ENCODE measurements around the gene GLO1.

DNA sequence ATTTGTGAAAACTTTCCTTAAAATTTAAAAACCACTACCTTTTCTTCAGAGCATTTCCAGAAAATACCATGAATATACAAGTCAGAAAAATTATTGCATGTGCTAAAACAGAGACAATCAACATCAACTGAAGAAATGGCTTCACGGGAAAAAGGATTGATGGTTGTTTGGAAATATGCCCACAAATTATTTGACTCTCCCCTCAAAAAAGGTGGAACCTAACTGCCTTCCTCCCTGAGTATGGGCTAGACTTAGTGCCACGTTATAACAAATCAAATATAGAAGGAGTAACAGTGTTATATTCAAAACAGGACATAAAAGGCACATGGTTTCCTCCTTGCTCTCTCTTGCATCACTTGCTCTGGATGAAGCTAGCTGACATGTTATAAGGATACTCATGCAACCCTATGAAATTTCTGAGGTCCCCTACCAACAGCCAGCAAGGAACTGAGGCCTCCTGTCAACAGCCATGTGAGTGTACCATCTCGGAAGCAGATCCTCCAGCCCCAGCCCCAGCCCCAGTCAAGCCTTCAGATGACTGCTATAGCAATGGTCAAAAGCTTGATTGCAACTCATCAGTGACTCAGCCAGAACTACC, 71.7 kb downstream of the GLO1 start:
- TF ChIP-seq, protein P1, sequence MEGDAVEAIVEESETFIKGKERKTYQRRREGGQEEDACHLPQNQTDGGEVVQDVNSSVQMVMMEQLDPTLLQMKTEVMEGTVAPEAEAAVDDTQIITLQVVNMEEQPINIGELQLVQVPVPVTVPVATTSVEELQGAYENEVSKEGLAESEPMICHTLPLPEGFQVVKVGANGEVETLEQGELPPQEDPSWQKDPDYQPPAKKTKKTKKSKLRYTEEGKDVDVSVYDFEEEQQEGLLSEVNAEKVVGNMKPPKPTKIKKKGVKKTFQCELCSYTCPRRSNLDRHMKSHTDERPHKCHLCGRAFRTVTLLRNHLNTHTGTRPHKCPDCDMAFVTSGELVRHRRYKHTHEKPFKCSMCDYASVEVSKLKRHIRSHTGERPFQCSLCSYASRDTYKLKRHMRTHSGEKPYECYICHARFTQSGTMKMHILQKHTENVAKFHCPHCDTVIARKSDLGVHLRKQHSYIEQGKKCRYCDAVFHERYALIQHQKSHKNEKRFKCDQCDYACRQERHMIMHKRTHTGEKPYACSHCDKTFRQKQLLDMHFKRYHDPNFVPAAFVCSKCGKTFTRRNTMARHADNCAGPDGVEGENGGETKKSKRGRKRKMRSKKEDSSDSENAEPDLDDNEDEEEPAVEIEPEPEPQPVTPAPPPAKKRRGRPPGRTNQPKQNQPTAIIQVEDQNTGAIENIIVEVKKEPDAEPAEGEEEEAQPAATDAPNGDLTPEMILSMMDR (IDR thresholded peaks at IDR 0.05; ENCODE audit: low read depth, low read length, poor library complexity, severe bottlenecking): no peak
- no peak for TF ChIP-seq EZH2phosphoT487 (IDR thresholded peaks at IDR 0.05; ENCODE audit: borderline replicate concordance, low read length)
